ENCODE measurements around the gene ARF1.

Gene ARF1

DNA sequence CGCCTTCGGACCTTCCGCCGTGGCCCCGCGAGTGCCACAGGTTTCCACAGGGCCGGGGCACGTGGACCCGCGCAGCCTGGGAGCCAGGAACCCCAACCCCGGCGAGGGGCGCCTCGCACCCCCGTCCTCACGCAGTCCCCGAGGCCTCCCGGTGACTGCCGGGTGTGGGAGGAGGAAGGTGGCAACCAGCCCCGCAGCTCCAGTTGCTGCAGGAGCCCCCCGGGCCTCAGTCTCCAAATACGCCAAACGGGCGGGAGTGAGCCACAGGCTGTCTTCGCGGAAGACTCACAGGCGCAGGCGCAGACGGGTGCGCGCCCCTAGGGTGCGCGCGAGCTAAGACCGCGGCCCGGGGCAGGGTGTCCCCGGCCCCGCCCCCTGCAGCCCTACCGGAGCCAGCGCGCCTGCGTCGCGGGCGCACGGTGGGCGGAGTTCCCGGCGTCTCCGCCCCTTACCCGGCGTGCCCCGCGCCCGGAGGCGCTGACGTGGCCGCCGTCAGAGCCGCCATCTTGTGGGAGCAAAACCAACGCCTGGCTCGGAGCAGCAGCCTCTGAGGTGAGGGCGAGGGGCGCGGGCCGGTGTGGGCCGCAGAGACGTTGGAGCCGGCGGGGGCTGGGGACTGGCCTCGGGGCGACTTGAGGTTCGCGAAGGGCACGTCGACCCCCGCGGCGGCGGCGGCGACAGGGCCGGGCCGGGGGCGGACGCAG lies at the start of gene ARF1:
ARF1 (plus strand) TSS at position 495 of the 704 bp plus-strand sequence. CDS start 14,407 bp downstream, outside the sequence.
- peak; percentile 99 for DNase-seq (ENCODE audit: low spot score)
- FAIRE-seq, result peak; percentile 55

GRCh38 chr1:228033376-228033775 lies 49.1 kb upstream of the ARF1 start:
- DNase-seq (ENCODE audit: low spot score) (no peak), FAIRE-seq (no peak)

DNA sequence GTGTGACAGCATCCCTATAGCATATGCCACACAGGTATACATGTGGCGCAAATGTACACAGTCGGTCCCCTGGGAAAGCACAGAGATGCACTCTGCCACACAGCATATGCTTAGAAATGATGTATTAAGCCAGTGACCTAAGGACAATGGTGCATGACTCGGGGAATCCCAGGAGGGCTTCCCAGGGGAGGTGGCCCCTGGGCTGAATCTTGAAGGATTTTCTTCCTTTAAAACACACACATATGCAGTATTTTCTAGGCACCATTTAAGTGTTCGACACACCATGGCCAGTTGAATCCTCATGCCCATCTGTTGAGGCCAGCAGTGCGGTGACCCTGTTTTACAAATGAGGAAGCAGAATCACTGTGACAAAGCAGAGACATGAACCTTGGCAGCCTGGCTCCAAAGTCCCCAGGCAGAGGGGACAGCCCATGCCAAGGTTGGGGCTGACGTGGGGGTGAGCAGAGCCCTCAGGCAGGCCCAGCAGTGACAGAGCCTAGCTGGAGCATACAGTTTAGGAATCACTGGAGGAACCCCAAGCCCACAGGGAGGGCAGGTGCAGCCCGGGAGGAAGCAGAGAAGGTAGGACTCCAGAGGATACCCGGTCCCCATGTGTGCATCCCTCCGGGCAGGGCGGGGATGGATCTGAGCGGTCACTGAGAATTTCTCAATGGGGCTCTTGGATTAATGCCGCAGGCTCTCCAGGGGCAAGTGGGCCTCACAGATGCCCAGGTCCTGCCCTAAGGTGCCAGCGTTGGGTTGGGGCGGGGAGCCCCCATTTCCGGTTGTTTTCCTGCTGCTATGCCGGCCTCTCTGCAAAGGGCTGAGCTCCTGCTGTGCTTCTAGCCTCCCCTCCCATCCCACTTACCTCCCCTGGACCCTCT lies 47.3 kb upstream of the ARF1 start:
- no peak for DNase-seq (ENCODE audit: low spot score)
- no peak for FAIRE-seq

GRCh38 chr1:228035844-228036243 lies 46.7 kb upstream of the ARF1 start:
- no peak for DNase-seq (ENCODE audit: low spot score)
- FAIRE-seq, result no peak

- no peak for DNase-seq (ENCODE audit: low spot score)
- no peak for FAIRE-seq
These were observed 45.7 kb upstream of the ARF1 start for GRCh38 chr1:228036701-228037231.

DNA sequence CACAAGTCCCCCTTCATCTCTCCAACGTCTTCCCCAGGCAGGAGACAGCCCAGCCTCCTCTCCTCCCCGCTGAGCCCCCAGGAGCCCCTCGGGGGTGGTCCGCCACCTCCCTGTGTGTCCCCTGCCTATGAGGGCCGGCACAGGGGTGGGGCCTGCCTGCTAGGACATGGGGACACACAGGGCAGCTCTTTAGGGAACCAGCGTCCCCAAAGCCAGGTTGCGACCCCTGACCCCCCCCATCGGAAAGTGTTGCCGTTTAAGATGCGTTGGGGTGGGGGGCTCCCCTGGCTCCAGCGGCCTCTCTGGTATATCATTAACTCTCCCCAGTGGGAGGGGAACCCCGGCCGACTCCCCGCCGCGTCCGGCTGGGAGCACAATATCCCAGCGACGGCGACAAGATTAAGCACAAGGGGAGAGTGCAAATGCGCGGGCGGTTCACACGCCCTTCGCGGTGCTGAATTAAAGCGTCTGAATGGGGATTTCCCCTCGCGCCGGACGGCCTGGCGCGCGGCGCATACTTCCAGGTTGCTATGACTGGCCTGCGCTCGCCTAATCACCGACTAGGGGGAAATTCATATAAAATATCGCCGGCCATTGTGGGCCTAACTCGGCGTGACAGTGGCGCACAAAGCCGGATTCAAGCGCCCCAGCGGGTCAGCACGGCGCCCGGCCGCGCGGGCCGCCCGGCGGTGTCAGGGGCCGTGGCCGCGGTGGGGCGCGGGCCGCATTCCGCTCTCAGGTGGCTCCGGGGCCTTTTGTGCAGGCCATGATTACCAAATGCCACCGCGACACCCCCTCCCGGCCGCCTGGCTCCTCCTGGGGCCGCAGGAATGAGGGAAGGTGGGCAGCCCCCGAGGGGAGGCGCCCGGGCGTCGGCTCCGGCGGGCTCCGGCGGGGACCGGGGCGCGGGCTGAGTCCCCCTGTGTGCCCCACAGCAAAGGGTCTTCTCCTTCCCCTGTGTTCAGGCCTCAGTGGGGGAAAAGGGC lies 44.8 kb upstream of the ARF1 start:
- DNase-seq (ENCODE audit: low spot score), result no peak
- FAIRE-seq, result no peak

GRCh38 chr1:228038387-228039005 lies 44.0 kb upstream of the ARF1 start:
- DNase-seq (ENCODE audit: low spot score) (no peak), FAIRE-seq (no peak)

DNA sequence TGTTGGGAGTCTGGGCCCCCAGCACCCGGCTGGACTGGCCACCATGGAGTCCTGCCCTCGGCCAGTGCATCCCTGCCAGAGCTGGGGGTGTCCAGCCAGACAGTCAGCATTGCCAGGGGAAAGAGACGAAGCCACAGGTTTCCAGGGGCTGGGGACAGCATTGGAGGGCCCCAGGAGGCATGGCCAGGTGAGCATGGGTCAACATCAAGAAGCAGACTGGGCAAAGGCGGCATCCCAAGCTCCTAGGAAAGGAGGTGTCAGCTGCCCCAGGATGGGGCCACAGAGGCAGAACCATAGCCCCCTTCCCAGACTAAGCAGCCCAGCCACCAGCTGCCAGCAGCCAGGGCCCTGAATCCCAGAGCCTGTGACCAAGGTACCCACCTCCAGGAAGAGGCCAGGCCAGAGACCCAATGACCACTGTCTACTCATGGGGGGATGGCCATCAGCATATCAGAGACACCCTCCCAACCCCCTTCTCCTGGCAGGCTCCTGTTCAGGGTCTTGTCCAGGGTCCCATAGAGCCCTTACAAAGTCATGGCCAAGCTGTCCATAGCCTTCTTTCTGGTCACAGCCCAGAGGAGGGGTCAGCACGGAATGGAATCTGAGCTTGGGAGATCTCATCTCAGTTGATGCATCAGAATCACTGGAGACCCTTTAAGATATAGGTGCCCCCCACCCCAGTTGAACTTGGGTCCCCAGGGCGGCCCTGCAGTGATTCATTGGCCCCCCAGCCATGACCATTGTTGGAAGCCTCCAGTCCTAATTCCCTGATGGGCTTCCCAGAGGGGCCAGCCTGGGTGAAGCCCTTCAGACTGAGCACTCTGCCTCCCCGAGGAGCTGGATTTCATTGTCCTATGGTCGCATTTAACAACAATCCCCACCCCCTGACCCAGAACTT lies 43.3 kb upstream of the ARF1 start:
- FAIRE-seq, result no peak
- no peak for DNase-seq (ENCODE audit: low spot score)

- no peak for FAIRE-seq
- no peak for DNase-seq (ENCODE audit: low spot score)
These were observed 42.5 kb upstream of the ARF1 start for GRCh38 chr1:228039986-228040385.

DNA sequence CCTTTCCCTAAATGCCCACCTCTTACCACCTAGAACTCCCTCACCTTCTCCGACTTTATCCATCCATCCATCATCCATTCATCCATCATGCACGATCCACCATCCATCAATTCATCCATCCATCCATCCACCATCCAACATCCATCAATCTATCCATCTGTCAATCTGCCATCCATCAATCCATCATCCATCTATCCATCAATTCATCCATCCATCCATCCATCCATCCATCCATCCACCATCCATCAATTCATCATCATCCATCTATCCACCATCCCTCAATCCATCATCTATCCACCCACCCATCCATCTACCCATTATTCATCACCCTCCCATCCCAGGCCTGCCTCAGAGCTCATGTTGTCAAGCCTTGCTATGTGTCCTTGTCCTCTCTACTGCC lies 41.2 kb upstream of the ARF1 start:
- DNase-seq (ENCODE audit: low spot score) (no peak), FAIRE-seq (no peak)

- DNase-seq (ENCODE audit: low spot score), result no peak
- FAIRE-seq, result no peak
These were observed 40.0 kb upstream of the ARF1 start for GRCh38 chr1:228042508-228042907.

DNA sequence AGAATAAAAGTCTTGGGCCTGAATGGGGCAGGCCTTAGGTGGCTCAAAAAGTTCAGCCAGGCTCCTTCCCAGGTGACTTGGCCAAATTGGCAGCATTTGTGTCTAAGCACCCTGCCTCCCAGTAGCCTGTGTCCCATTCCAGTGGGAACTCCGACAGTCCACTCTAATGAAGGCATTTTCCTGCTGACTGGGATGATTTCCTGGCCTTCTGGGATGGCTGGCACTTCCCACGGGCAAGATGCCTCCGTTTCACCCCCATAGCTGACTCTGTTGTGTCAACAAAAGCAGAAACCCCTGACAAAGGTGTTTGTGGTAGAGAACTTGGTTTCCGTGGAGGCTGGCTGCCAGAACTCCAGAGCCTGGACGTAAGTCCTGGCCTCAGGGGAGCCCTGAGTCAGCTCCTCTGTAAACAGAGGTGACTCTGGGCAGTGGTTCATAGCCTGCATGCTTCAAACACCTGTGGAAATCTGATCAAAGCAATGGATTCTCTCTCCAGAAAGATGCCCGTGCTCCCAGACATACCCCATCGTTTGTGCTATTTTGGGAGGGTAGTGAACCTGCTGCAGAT lies 39.1 kb upstream of the ARF1 start:
- DNase-seq (ENCODE audit: low spot score) (peak; percentile 84), FAIRE-seq (peak; percentile 20)

DNA sequence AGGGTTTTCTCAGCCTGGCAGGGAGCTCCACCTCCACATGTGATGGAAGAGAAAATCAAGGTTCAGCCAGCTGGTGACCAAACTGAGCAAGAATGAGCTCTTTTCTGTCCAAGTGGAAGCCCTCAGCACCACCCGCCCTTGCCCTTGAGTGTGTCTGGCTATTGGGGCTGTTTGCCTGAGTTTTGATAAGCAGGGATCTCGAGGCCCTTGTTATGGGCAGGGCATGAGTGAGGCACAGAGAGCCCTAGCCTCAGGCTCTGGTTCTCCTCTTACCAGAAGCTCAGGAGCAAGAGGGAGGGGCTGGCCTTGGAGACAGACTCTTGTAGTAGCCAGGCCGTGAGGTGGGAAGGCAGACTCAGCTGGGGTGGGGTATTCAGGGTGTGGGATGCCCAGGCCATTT lies 37.5 kb upstream of the ARF1 start:
- FAIRE-seq (no peak), DNase-seq (ENCODE audit: low spot score) (no peak)

DNA sequence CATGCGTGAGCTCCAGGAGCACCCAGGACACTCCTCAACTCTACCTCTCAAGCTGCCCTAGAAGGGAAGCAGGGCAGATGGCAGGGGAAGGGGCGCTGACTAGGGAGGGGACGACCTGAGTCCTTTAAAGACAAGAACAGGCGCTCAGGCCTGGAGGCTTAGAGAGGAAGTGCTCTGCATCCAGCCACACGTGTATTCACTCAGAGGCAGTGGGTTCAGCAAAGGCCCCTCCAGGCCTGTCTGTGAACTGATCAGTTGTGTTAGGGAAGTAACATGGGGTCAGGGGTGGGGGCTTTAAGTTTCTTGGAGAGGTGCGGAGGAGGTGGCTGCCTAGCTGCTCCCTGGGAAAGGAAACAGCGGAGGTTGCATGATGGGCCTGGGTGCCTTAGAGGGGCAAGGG lies 37.1 kb upstream of the ARF1 start:
- FAIRE-seq (no peak), DNase-seq (ENCODE audit: low spot score) (no peak)

- DNase-seq (ENCODE audit: low spot score) (no peak), FAIRE-seq (no peak)
These were observed 36.6 kb upstream of the ARF1 start for GRCh38 chr1:228045871-228046270.

DNA sequence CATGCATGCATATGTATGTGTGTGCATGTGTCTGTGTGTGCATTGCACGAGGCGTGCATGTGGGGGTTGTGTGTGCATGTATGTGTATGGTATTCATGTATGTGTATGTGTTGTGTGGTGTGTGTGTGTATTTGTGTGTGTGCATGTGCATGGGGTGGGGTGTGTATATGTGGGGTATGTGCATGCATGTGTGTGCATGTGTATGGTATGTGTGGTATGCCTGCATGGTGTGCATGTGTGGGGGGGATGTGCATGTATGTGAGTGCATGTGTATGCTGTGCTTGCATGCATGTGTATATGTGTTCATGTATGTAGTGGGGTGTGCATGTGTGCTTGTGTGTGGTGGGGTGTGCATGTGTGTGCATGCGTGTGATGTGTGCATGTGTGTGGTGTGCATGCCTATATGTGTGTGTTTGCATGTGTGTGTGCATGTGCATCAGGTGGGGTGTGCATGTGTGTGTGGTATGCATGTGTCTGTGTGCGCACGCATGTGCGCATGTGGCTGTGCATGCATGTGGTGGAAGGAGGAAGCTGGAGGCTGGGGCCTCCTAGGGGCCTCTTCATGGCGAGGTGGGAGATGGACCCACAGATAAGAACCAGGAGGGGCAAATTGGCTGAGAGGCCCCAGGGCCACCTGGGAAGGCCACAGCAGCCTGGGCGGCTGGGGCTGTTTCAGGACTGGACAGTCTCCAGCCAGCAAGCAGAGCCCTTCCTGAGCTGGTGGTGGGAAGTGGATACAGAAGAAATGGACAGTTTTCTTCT lies 35.9 kb upstream of the ARF1 start:
- FAIRE-seq, result peak; percentile 99
- no peak for DNase-seq (ENCODE audit: low spot score)

DNA sequence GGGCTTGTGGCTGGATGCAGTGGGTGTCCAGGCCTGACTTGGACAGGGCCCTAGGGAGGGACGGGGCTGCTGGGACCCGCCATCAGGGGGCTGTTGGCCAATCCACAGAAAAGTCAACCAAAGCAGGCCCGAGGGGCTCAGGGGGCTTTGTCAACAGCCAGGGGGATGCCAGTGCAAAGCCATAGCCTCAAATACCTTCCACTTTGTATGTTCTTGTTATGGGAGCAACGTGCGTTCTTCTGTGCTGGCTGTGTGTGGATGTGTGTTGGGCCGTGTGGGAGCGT lies 35.4 kb upstream of the ARF1 start:
- no peak for DNase-seq (ENCODE audit: low spot score)
- no peak for FAIRE-seq

GRCh38 chr1:228048120-228048519 lies 34.4 kb upstream of the ARF1 start:
- DNase-seq (ENCODE audit: low spot score), result no peak
- FAIRE-seq, result no peak

Data from urothelium cell line (cell line).